Chondrocyte (in vitro differentiated cells): ENCODE data around the gene NPTX1. TPM values are rescaled to one million over a fixed set of nuclear protein-coding genes. Genes with fewer than 3 reads are reported as not detected.

Experiments
- DNase-seq: peaks from one replicate; pipeline ENCODE4 v3.0.0; 2021; ENCODE audit warnings: mixed read lengths, low spot score
- H3K27ac Mint-ChIP-seq: one replicate; pipeline ENCODE4 v1.8.0; 2021; ENCODE audit warnings: mild to moderate bottlenecking, moderate library complexity, mixed read lengths; ENCODE audit not compliant: unreplicated experiment
- H3K27me3 Mint-ChIP-seq: 2 replicates; pipeline ENCODE4 v1.8.0; 2021; ENCODE audit warnings: low read depth, mixed read lengths
- H3K36me3 Mint-ChIP-seq: 2 replicates; pipeline ENCODE4 v1.8.0; 2021; ENCODE audit warnings: low read depth, mixed read lengths
- H3K4me1 Mint-ChIP-seq: 2 replicates; pipeline ENCODE4 v1.8.0; 2021; ENCODE audit warnings: low read depth, mild to moderate bottlenecking, mixed read lengths
- H3K4me3 Mint-ChIP-seq: one replicate; pipeline ENCODE4 v1.8.0; 2021; ENCODE audit warnings: mild to moderate bottlenecking, moderate library complexity, mixed read lengths; ENCODE audit not compliant: unreplicated experiment
- H3K9me3 Mint-ChIP-seq: 2 replicates; pipeline ENCODE4 v1.8.0; 2021; ENCODE audit warnings: low read depth, mixed read lengths
- total RNA-seq: library from RNA; stranded (reverse); gene quantifications from 3 replicates; pipeline ENCODE4 v1.2.1, GENCODE V29; 2021
- TF ChIP-seq, protein P1 (sequence below): fragments of 200-600 bp; sonication (generic); IDR thresholded peaks from 2 replicates; pipeline ENCODE4 v1.5.0; 2021; ENCODE audit warnings: antibody characterized with exemption, mild to moderate bottlenecking, moderate library complexity

Gene NPTX1
- total RNA-seq, 1 donor from 2014 or later, result 16.5 TPM

GRCh38 chr17:80431246-80432195, 44.9 kb downstream of the NPTX1 start:
- peaks cover 8% of the 10 kb centered on the region for H3K36me3 Mint-ChIP-seq
- no peaks in the 10 kb centered on the region for H3K4me1 Mint-ChIP-seq
- TF ChIP-seq, protein P1, sequence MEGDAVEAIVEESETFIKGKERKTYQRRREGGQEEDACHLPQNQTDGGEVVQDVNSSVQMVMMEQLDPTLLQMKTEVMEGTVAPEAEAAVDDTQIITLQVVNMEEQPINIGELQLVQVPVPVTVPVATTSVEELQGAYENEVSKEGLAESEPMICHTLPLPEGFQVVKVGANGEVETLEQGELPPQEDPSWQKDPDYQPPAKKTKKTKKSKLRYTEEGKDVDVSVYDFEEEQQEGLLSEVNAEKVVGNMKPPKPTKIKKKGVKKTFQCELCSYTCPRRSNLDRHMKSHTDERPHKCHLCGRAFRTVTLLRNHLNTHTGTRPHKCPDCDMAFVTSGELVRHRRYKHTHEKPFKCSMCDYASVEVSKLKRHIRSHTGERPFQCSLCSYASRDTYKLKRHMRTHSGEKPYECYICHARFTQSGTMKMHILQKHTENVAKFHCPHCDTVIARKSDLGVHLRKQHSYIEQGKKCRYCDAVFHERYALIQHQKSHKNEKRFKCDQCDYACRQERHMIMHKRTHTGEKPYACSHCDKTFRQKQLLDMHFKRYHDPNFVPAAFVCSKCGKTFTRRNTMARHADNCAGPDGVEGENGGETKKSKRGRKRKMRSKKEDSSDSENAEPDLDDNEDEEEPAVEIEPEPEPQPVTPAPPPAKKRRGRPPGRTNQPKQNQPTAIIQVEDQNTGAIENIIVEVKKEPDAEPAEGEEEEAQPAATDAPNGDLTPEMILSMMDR, result no peak
- peak; percentile 63 for DNase-seq
- H3K9me3 Mint-ChIP-seq, result no peaks in the 10 kb centered on the region
- H3K27ac Mint-ChIP-seq, result no peak overlapping the region
- no peak overlapping the region for H3K4me3 Mint-ChIP-seq
- H3K27me3 Mint-ChIP-seq, result no peaks in the 10 kb centered on the region

GRCh38 chr17:80430446-80431245, 45.8 kb downstream of the NPTX1 start:
- Mint-ChIP-seq H3K27ac (no peak overlapping the region), H3K4me1 (no peaks in the 10 kb centered on the region), H3K4me3 (no peak overlapping the region), H3K9me3 (no peaks in the 10 kb centered on the region), H3K27me3 (no peaks in the 10 kb centered on the region), H3K36me3 (peaks cover 2% of the 10 kb centered on the region)
- TF ChIP-seq, protein P1, result no peak
- peak; percentile 64 for DNase-seq

- TF ChIP-seq, protein P1, result no peak
- DNase-seq, result peak; percentile 82
- H3K4me1 Mint-ChIP-seq, result no peaks in the 10 kb centered on the region
- no peak overlapping the region for H3K27ac Mint-ChIP-seq
- no peaks in the 10 kb centered on the region for H3K27me3 Mint-ChIP-seq
- no peaks in the 10 kb centered on the region for H3K9me3 Mint-ChIP-seq
- peaks cover 2% of the 10 kb centered on the region for H3K36me3 Mint-ChIP-seq
- H3K4me3 Mint-ChIP-seq, result no peak overlapping the region
These were observed 46.8 kb downstream of the NPTX1 start for GRCh38 chr17:80429356-80430275.

DNA sequence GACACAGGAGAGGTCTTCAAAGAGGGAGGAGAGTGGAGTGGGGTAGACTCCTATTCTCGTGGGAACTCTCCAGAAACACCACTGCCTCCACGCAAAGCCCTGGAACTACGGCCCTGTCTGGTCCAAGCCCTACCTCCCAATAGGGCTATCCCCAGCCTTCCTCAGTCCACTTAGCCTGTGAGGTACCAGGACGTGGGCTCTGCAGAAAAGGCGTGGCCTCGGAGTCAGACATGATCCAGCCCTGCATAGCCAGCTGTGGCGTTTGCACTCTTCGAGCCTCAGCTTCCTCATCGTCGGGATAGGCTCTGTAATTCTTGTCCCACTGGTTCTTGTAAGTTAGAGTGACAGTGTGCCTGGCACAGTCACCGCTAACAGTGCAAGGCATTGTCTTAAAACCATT, 47.6 kb downstream of the NPTX1 start:
- Mint-ChIP-seq H3K4me3 (no peak overlapping the region), H3K27ac (no peak overlapping the region), H3K4me1 (no peaks in the 10 kb centered on the region), H3K9me3 (no peaks in the 10 kb centered on the region), H3K36me3 (peaks cover 2% of the 10 kb centered on the region), H3K27me3 (no peaks in the 10 kb centered on the region)
- no peak for DNase-seq
- TF ChIP-seq, protein P1, result no peak
